Stimulated activated CD4-positive, alpha-beta T cell treated with anti-CD3 and anti-CD28 coated beads, Interleukin-4, amount 100 ng/mL, for 24 hours (primary cell): ENCODE measurements around the gene GAMT.
"Not testable (repeated sequence)": the region's sequence is repeated elsewhere in the genome, so short reads cannot be mapped to it uniquely, and the experiment has no call there.

Experiments used
- DNase-seq: peaks from one replicate; pipeline ENCODE4 v3.0.0-alpha.2; 2020

The GAMT gene

DNA sequence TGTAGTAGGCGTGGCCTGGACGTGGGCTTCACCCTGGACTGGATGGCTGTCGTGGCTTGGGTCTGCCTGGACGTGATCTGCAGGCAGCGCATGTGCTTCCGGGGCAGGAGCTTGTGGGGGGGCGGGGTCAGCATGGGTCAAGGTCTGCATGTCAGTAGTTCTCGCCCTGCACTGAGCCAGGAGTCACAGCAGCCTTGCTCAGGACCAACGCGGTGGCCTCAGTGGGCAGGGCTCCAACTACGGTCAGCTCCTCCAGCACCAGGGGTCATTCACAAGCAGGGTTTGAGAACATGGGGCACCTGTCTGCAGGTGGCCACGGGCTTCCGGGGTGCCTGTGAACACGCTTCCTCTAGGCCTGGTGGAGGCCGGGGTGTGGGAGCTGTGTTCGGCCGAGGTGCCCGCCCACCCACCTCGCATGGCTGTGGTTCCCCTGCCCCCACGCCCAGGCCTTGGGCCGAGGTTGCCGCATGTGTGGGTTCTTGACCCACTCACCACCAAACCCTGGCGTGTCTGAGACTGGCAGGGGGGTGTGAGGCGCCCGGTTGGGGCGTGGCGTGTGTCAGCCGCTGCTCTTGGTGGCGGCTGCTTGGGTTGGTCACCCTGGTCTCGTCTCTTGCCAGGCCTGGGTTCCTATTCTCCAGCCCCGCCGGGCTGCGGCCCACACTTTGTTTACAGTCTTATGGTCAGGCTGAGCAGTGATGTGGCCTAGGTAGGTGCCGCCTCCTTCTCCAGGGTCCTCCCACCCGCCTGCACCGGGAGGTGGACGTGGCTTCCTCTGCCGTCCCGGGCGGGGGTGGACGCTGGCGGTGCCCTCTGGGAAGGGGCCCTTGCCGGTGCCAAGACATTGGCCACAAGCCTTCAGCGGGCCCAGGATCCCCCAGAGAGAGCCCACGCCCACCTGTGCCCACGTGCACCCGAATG is 32.0 kb upstream of the GAMT start:
- DNase-seq = no peak

DNA sequence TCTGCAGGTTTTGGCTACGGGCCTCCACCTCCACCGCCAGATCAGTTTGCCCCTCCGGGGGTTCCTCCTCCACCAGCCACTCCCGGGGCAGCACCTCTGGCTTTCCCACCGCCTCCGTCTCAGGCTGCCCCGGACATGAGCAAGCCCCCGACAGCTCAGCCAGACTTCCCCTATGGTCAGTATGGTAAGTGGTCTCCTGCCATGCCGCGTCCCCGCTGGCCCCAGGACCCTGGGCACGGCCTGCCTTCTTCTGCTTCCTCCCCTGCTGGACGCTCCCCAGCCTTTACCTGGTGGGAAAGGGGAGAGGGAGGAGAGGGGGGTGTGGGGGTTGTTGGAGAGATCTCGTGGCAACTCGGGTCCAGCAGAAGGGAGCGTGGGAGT is 31.2 kb upstream of the GAMT start:
- DNase-seq = no peak

DNA sequence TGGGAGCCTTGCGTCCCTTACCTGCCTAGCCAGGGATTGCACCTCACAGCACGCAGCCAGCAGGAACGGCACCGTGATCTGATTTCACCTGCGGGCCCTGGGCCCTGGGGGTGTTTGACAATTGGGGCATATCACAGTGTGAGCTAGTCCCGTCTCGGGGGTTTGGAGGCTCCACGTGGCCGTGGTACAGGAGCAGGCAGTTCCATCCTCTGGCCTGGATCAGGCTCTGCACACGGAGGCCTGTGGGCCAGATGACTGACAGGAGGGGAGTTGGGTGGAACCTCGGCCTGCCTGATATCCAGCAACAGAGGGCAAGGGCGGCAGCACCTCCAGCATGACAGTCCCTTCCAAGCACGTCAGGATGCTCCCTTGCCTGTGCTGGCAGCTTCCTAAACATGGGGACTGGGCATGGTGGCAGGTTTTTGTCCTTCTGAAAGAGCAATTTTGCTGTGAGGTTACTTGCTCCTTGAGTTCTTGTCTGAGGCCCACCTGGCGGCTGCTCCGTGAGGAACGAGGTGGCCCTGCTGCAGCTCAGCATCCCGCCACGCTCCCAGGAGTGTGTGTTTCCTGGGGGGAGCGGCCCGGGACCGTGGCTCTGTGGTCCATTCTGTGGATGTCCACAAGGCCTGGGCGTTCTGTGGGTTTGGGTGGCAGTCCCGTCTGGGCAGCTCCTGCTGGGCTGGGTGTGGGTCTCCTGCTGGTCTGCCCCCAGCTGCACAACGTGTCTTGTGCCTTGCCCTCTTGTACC is 30.6 kb upstream of the GAMT start:
- DNase-seq = no peak

GRCh38 chr19:1430246-1430645 is 28.9 kb upstream of the GAMT start:
- DNase-seq = no peak

GRCh38 chr19:1429750-1430149 is 28.4 kb upstream of the GAMT start:
- DNase-seq = no peak

DNA sequence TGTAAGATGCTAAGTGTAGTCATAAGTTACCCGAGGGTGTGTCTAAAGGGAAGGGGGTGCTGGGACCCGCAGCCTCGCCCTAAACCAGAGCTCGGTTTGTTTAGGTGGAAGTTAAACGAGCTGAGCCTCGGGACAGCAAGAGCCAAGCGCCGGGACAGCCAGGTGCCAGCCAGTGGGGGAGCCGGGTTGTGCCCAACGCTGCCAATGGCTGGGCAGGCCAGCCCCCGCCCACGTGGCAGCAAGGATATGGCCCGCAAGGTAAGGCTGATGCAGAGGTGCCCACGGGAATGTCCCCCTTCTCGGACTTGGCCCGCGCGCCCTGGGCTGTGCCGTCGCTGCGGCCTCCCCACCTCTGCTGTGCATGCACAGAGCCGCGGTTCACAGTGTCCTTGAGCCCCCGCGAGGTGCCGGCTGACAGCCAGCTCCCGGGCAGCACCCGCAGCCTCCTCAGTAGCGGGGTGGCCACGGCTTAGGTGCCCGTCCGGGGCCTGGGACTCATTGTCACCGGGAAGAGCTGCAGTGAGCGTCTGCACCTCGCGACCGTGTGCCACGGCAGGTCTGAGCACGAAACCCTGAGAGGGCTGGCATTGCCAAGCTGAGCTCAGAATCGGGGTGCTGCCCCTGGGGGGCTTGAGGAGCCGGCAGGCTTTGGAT is 27.5 kb upstream of the GAMT start:
- no peak for DNase-seq

- DNase-seq = no peak
Measured at GRCh38 chr19:1427221-1427920, 26.0 kb upstream of the GAMT start.

- no peak for DNase-seq
Measured at GRCh38 chr19:1426736-1427135, 25.4 kb upstream of the GAMT start.

DNA sequence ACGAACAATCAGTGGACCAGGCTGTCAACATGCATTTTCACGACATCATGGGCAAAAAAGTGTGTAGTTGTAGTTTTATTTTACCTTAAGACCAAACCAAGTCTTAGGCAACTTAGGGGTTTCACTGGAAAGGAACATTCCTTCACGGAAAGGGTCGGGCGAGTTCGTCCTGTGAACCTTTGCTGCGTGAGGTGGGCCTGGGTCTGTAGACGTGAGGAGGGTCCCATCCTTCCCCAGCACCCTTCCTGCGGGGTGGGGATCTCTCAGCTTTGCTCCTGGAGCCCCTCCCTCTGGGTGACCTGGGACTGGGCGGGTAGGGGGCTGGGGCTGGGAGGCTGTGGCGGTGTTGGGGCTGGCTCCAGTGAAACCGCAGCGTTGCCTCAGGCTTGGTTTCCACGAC is 24.6 kb upstream of the GAMT start:
- DNase-seq = no peak

DNA sequence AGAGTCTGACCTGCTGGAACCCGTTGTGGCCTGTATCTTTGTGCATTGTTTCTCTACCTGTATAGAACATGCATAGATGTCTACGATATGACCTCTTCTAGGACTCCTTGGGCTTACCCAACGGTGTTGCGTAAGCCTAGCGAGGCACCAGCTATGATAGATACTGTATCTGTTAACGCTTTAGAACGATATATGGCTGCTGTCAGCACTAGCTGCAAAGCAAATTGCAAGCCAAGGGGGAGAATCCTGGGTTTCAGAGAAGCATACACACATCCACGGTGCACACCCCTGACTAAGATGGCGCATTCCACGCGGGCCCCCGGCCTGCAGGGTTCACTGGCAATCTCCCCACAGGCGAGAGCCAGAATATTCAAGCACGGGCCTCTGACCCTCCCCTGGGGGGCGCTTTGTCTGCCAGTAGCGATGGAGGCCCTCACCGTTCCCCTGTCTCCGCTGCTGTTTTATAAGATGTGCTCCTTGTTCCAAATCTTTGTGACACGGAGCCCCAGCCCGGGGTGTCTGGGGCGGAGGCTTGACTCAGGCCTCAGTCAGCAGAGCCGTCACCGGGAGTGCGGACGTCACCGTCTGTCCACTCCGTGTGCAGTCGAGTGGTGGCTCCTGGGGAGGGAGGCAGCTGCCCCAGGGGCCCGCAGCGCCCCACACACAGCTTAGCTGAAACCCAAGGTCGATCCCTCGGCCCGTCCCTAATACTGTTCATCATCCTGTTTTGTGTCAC is 23.9 kb upstream of the GAMT start:
- DNase-seq = no peak

- no peak for DNase-seq
Measured at GRCh38 chr19:1424192-1424955, 23.0 kb upstream of the GAMT start.

DNA sequence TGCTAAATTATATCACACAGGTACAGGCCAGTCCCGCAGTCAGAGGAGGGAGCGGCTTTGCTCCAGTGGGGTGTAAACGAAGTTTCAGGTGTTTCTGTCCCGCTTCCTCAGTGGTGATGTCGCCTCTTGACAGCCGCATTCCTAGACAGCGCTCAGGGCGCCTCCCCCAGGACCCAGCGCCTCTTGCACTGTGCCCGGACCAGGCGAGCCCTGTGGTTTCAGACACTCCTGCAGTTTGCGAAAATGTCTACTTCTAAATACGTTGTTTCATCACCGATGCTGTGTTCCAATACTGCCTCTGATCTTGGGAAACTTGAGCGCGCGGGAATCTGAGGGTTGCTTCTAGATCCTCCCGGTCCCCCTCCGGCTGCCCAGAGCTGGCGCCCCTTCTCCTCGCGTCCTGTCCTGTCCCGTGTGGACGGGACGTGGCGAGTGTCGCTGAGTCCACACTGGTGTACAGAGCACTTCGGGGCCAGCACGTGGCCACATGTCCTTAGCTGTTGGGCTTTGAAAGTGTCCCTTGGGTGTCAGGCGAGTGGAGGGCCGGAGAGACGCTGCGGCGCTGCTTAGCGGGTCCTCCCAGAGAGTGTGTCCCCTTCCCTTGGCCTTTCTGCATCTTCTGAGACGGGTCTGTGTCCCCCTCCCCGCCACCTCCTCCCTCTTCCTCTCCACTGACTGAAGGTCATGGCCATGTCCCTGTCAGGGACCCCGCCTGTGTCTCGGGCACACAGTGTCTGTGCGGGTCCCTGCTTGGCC is 22.3 kb upstream of the GAMT start:
- DNase-seq = no peak

- DNase-seq = no peak
Measured at GRCh38 chr19:1422943-1423342, 21.6 kb upstream of the GAMT start.

- no peak for DNase-seq
Measured at GRCh38 chr19:1422360-1422759, 21.0 kb upstream of the GAMT start.

GRCh38 chr19:1421958-1422305 is 20.6 kb upstream of the GAMT start:
- no peak for DNase-seq

GRCh38 chr19:1421218-1421957 is 20.0 kb upstream of the GAMT start:
- DNase-seq = no peak

DNA sequence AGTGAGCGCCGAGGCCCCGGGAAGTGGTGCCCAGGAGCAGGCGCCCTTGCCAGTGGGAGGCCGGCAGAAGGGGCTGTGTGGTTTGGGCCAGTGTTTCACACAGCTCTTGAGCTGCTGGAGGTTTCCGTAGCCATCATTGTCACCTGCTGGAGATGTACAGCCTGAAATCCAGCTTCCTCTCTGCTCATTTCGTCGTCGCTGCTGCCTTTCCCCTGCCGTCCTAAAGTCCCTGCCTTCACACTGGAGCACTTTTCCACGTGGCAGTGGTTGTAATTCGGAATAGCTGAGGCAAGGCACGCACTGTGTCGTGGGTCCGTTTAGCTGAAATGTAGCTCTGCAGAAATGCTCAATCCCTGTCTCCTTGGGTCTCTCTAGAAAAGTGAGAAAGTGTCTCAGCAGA is 19.2 kb upstream of the GAMT start:
- DNase-seq = no peak

DNA sequence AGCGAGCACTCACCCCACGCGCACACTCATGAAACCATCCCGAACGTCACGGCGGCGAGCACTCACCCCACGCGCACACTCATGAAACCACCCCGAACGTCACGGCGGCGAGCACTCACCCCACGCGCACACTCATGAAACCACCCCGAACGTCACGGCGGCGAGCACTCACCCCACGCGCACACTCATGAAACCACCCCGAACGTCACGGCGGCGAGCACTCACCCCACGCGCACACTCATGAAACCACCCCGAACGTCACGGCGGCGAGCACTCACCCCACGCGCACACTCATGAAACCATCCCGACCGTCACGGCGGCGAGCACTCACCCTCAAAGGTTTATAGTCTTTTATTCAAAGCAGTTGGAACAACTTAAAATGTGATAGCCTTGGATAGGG is 18.7 kb upstream of the GAMT start:
- not testable (repeated sequence) for DNase-seq

GRCh38 chr19:1418951-1419738 is 17.8 kb upstream of the GAMT start:
- DNase-seq = no peak

DNA sequence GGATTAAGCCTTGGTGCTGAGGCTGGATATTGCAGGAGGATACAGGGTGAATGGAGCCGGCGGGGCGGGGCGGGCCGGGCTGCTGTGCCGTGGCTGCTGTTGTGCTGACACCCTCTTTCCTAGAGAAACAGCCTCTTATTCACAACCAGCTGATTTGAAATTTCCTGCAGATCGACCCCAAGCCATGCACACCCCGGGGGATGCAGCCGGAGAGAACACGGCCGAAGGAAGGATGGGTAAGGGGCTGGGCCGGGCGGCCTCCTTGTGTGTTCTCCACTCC is 17.1 kb upstream of the GAMT start:
- DNase-seq = no peak
